Measurements from ENCODE around the gene WDR86. TPM values are rescaled to one million over a fixed set of nuclear protein-coding genes. Genes with fewer than 3 reads are reported as not detected.

WDR86 gene
- total and polyA plus RNA-seq, 2 of the 8 experiments (the other 6 are each of a cell fraction or from before 2014, with no cell fraction given): 12.7 to 15.8 TPM

DNA sequence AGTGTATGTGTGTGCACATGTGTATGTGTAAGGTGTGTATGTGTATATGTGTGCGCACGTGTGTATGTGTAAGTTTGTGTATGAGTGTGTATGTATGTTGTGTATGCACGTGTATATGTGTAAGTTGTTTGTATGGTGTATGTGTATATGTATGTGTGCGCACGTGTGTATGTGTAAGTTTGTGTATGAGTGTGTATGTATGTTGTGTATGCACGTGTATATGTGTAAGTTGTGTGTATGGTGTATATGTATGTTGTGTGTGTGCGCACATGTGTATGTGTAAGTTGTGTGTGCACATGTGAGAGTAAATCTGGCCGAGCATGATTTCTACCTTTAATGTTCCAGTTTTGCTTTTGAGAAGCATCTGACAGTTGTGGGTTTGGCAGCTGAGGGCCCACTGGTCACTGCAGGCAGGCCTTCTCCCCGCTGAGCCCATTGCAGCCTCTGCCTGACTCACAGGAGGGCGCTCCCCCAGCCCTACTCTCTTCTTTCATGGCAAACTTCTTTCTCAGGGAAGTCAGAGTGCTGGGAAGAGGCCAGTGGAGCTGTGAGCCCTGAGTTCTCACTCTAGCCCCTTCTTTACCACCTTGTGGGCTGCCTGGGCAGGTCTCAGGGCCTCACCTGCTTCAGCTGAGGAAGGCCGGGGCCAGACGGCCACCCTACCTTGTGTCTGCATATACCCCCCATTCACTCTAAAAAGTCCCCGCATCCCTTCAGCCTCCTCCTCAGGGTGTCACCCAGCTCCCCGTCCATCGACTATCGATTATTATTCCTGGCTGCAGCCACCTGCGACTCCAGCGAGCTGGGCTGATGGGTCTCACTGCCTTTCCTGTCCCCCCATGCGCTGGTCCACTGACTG is 11.2 kb downstream of the WDR86 start:
- CTCF ChIA-PET (ENCODE audit: partially characterized antibody): interaction anchor here (1.0 to 6.6 kb wide), 8 partner anchors 27 to 361 kb away, joined by 3 to 32 read pairs (median 6); partner anchors contain the start of gene CRYGN
- no peak for FAIRE-seq
- TF ChIP-seq EZH2 (IDR thresholded peaks at IDR 0.05; ENCODE audit: low read depth, low read length, severe bottlenecking) (no peak), RAD21 (IDR thresholded peaks at IDR 0.05 in 1 of 2, conservative IDR thresholded peaks at IDR 0.05 in 1 of 2; ENCODE audit: low read depth in 2 of 2, low read length in 2 of 2) (peak in 1 of 2 experiments; percentile 23; a peak in 1 of 4 replicates)

More for the DNA sequence above, 11.2 kb downstream of the WDR86 start:
- H2BK5ac ChIP-seq (ENCODE audit: low read depth, low read length): no peak overlapping the region
- H3K18ac ChIP-seq (ENCODE audit: extremely low read depth, low read length): no peak overlapping the region
- no peak overlapping the region for H3K9ac ChIP-seq (replicated peaks in 1 of 4; ENCODE audit: extremely low read depth in 1 of 4, low read depth in 3 of 4, low read length in 3 of 4)
- DNase-seq (ENCODE audit: low read depth in 1 of 2, low spot score in 2 of 2): no peak
- H2BK120ac ChIP-seq (replicated peaks; ENCODE audit: low read depth, low read length): no peak overlapping the region
- H3K14ac ChIP-seq (ENCODE audit: insufficient read length): no peak overlapping the region
- no peak overlapping the region for H4K91ac ChIP-seq (replicated peaks; ENCODE audit: insufficient read length, low read length)
- peak overlapping the region; percentile 62 for H3K4ac ChIP-seq (replicated peaks; ENCODE audit: insufficient read length, low read depth, low read length)
- H2BK12ac ChIP-seq (ENCODE audit: low read depth, low read length): no peak overlapping the region
- 87% methylated on average over 17 of the region's 19 CpGs; no CpG with 5 or more reads in 1 of the 2 experiments for WGBS, 2 experiments (ENCODE audit: extremely low coverage in 1 of 2, insufficient coverage in 1 of 2, insufficient read length in 1 of 2, insufficient replicate concordance in 2 of 2, low coverage in 1 of 2, low lambda C conversion rate in 2 of 2, missing lambda C conversion rate in 1 of 2)
- H2AFZ ChIP-seq (ENCODE audit: low read length): no peak overlapping the region
- no peak overlapping the region for H2BK15ac ChIP-seq (ENCODE audit: low read length)
- peak overlapping the region; percentile 60; the same call in 1 of the 2 replicates for H2AK5ac ChIP-seq (ENCODE audit: low read depth, low read length)
- H3K79me2 ChIP-seq (ENCODE audit: control insufficient read depth in 1 of 2, insufficient read depth in 2 of 2, low read length in 2 of 2): no peaks in the 10 kb centered on the region
- POLR2A ChIA-PET (ENCODE audit: partially characterized antibody): interaction anchor here (1.4 kb wide), 1 partner anchor 18 kb away, joined by 3 read pairs; no protein-coding TSS in a partner anchor
- no peak overlapping the region for H3K4me2 ChIP-seq (ENCODE audit: insufficient read depth in 1 of 2, low read depth in 2 of 2, low read length in 2 of 2)
- H3K56ac ChIP-seq (replicated peaks; ENCODE audit: insufficient read length, low read depth, low read length): no peak overlapping the region
- H3K4me1 ChIP-seq (replicated peaks in 1 of 4; ENCODE audit: control insufficient read depth in 3 of 4, insufficient read depth in 4 of 4, low read length in 3 of 4): peaks cover 0 to 20% (median 11%) of the 10 kb centered on the region in 4 experiments
- no peak overlapping the region for H4K8ac ChIP-seq (ENCODE audit: extremely low read depth, insufficient read depth, low read length)
- peaks cover 0 to 7% (median 1%) of the 10 kb centered on the region in 4 experiments; a peak in 2 of 8 replicates for H3K36me3 ChIP-seq (ENCODE audit: control insufficient read depth in 2 of 4, insufficient read depth in 4 of 4, low read length in 3 of 4)
- H3K23me2 ChIP-seq (ENCODE audit: low read depth, low read length): peaks cover 7% of the 10 kb centered on the region; the same call in 1 of the 2 replicates
- H3K79me1 ChIP-seq (ENCODE audit: low read depth, low read length): no peaks in the 10 kb centered on the region
- H3K27me3 ChIP-seq (replicated peaks in 1 of 4; ENCODE audit: control insufficient read depth in 3 of 4, extremely low read depth in 1 of 4, insufficient read depth in 3 of 4, low read length in 3 of 4): no peaks in the 10 kb centered on the region
- no peak overlapping the region for H4K5ac ChIP-seq (ENCODE audit: insufficient read length, low read depth, low read length)
- no peak overlapping the region for H2BK20ac ChIP-seq (ENCODE audit: low read length)
- H3K4me3 ChIP-seq (ENCODE audit: extremely low read depth in 1 of 4, insufficient read depth in 2 of 4, low read depth in 3 of 4, low read length in 4 of 4): no peak overlapping the region
- no peak overlapping the region for H3K27ac ChIP-seq (ENCODE audit: low read depth, low read length)
- no peaks in the 10 kb centered on the region for H3K9me3 ChIP-seq (ENCODE audit: insufficient read depth in 2 of 2, low read depth in 1 of 2, low read length in 1 of 2)
- H3K23ac ChIP-seq (ENCODE audit: insufficient read length): no peak overlapping the region
- peaks cover 0 to 5% of the 10 kb centered on the region in 2 experiments for H4K20me1 ChIP-seq (replicated peaks in 1 of 2; ENCODE audit: control insufficient read depth in 1 of 2, insufficient read depth in 2 of 2, low read length in 2 of 2)
